ENCODE data around the gene HCRTR2. TPM values are rescaled to one million over a fixed set of nuclear protein-coding genes. Genes with fewer than 3 reads are reported as not detected.
"Not testable (repeated sequence)": the region's sequence is repeated elsewhere in the genome, so short reads cannot be mapped to it uniquely, and the experiment has no call there.

The HCRTR2 gene
- total RNA-seq, 4 donors from 2014 or later, result 0.21 TPM; not detected in 3

DNA sequence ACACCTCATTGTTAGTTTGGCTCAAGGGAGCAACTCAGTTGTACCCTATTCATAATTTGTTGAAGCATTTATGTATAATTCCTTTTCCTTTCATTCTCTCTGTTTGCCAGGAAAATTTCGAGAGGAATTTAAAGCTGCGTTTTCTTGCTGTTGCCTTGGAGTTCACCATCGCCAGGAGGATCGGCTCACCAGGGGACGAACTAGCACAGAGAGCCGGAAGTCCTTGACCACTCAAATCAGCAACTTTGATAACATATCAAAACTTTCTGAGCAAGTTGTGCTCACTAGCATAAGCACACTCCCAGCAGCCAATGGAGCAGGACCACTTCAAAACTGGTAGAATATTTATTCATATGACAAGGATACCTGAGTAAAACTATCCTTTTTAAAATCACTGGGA lies 107.8 kb downstream of the HCRTR2 start:
- no peaks in the 10 kb centered on the region for H3K36me3 ChIP-seq
- no peak for DNase-seq
- no peak overlapping the region for H3K27ac ChIP-seq
- no peak for TF ChIP-seq POLR2A (IDR thresholded peaks at IDR 0.05)
- TF ChIP-seq, protein P1, sequence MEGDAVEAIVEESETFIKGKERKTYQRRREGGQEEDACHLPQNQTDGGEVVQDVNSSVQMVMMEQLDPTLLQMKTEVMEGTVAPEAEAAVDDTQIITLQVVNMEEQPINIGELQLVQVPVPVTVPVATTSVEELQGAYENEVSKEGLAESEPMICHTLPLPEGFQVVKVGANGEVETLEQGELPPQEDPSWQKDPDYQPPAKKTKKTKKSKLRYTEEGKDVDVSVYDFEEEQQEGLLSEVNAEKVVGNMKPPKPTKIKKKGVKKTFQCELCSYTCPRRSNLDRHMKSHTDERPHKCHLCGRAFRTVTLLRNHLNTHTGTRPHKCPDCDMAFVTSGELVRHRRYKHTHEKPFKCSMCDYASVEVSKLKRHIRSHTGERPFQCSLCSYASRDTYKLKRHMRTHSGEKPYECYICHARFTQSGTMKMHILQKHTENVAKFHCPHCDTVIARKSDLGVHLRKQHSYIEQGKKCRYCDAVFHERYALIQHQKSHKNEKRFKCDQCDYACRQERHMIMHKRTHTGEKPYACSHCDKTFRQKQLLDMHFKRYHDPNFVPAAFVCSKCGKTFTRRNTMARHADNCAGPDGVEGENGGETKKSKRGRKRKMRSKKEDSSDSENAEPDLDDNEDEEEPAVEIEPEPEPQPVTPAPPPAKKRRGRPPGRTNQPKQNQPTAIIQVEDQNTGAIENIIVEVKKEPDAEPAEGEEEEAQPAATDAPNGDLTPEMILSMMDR (IDR thresholded peaks at IDR 0.05), result no peak
- no peaks in the 10 kb centered on the region for H3K27me3 ChIP-seq
- H3K4me1 ChIP-seq, result no peaks in the 10 kb centered on the region
- H3K4me3 ChIP-seq, result no peak overlapping the region
- H3K9me3 ChIP-seq, result no peaks in the 10 kb centered on the region
- intact Hi-C loops (cut with DNase I; ENCODE audit: low total_unique reads), result no loop called here

DNA sequence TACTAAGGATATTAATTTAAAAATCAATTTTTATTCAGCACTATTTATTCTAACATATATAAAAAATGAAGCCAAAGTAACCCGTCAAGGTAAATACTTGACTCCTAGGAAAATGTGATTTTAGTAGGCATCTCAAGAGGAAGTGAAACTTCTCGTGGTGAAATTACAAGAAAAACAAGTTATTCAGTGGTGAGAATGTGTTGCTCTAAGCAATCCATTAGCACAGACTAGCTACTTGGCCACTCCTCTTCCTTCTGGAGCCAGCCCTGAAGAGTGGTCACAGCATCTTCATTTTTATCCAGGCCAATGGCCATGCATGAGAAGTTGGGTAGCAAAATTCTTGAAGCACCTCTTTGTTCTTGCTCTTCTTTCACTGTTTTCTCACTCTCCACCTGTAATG lies 112.5 kb downstream of the HCRTR2 start:
- no peak for TF ChIP-seq POLR2A (IDR thresholded peaks at IDR 0.05)
- TF ChIP-seq, protein P1 (IDR thresholded peaks at IDR 0.05), result no peak
- H3K4me1 ChIP-seq, result no peaks in the 10 kb centered on the region
- intact Hi-C loops (cut with DNase I; ENCODE audit: low total_unique reads), result no loop called here

DNA sequence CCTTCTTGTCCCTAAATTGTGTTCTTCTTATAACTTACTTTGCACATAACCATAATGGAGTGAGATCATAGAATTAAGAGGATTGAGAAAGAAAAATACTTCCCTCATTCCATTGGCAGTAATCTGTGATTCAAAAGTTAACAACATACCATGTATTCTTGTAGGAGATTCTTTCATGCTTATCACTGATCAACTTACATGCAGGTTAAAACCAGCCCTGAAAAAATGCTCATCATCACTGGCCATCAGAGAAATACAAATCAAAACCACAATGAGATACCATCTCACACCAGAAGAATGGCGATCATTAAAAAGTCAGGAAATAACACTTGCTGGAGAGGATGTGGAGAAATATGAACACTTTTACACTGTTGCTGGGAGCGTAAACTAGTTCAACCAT lies 116.4 kb downstream of the HCRTR2 start:
- no peaks in the 10 kb centered on the region for H3K36me3 ChIP-seq
- no peak overlapping the region for H3K27ac ChIP-seq
- no peak for DNase-seq
- no peaks in the 10 kb centered on the region for H3K4me1 ChIP-seq
- no peaks in the 10 kb centered on the region for H3K27me3 ChIP-seq
- H3K9me3 ChIP-seq, result no peaks in the 10 kb centered on the region
- TF ChIP-seq, protein P1 (IDR thresholded peaks at IDR 0.05), result no peak
- TF ChIP-seq POLR2A (IDR thresholded peaks at IDR 0.05), result no peak
- no peak overlapping the region for H3K4me3 ChIP-seq
- intact Hi-C loops (cut with DNase I; ENCODE audit: low total_unique reads), result no loop called here

More for the DNA sequence above, 112.5 kb downstream of the HCRTR2 start:
- Histone ChIP-seq H3K27ac (no peak overlapping the region), H3K9me3 (no peaks in the 10 kb centered on the region), H3K4me3 (no peak overlapping the region), H3K36me3 (no peaks in the 10 kb centered on the region), H3K27me3 (no peaks in the 10 kb centered on the region)
- DNase-seq, result no peak

DNA sequence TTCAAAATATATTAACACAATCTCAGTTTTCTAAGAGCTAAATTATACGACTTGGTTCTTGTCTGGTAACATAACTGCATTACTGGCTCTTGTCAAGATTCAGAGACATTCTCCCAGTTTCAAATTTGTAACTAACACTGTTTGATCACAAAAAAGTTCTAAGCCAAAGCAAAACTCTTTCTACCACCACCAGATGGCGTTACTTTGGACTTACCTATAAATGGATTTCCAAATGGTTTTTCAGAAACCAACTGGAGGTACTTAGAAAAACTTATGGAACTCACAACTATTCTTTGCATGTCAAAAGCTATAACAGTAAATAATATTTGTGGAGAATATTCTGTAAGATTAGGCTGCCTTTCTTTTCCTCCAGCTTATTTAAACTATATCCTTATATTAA lies 118.8 kb downstream of the HCRTR2 start:
- no peak overlapping the region for H3K27ac ChIP-seq
- H3K4me1 ChIP-seq, result no peaks in the 10 kb centered on the region
- no peak for TF ChIP-seq POLR2A (IDR thresholded peaks at IDR 0.05)
- TF ChIP-seq, protein P1 (IDR thresholded peaks at IDR 0.05), result no peak
- no peak overlapping the region for H3K4me3 ChIP-seq
- H3K36me3 ChIP-seq, result no peaks in the 10 kb centered on the region
- intact Hi-C loops (cut with DNase I; ENCODE audit: low total_unique reads), result no loop called here
- no peaks in the 10 kb centered on the region for H3K27me3 ChIP-seq
- H3K9me3 ChIP-seq, result no peaks in the 10 kb centered on the region
- no peak for DNase-seq

DNA sequence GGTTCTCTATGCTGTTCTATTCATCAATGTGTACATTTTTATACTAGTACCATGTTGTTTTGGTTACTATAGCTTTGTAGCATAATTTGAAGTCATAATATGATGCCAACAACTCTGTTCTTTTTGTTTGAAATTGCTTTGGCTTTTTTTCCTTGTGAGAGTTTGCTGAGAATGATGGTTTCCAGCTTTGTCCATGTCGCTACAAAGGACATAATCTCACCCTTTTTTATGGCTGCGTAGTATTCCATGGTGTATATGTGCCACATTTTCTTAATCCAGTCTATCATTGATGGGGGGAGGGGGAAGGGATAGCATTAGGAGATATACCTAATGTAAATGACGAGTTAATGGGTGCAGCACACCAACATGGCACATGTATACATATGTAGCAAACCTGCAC lies 122.9 kb downstream of the HCRTR2 start:
- H3K27ac ChIP-seq; H3K36me3 ChIP-seq; DNase-seq; H3K27me3 ChIP-seq; H3K4me1 ChIP-seq; H3K4me3 ChIP-seq; H3K9me3 ChIP-seq; intact Hi-C loops (cut with DNase I; ENCODE audit: low total_unique reads): not testable (repeated sequence)
